IPS DF 19.7 (cell line): ENCODE measurements around the gene ADA.

Source experiments
- DNase-seq: peaks from one replicate; pipeline ENCODE4 v3.0.0-alpha.2; 2013; ENCODE audit warnings: low read depth, low spot score

The ADA gene

GRCh38 chr20:44581515-44581914 lies 70.0 kb downstream of the ADA start:
- no peak for DNase-seq

GRCh38 chr20:44580581-44581268 lies 70.8 kb downstream of the ADA start:
- no peak for DNase-seq

GRCh38 chr20:44579313-44580081 lies 72.0 kb downstream of the ADA start:
- no peak for DNase-seq

GRCh38 chr20:44576297-44576696 lies 75.2 kb downstream of the ADA start:
- DNase-seq = no peak

- no peak for DNase-seq
These were observed 77.1 kb downstream of the ADA start for GRCh38 chr20:44574372-44574771.

- DNase-seq = no peak
These were observed 78.0 kb downstream of the ADA start for GRCh38 chr20:44573501-44573869.

GRCh38 chr20:44572551-44573500 lies 78.7 kb downstream of the ADA start:
- DNase-seq = no peak

DNA sequence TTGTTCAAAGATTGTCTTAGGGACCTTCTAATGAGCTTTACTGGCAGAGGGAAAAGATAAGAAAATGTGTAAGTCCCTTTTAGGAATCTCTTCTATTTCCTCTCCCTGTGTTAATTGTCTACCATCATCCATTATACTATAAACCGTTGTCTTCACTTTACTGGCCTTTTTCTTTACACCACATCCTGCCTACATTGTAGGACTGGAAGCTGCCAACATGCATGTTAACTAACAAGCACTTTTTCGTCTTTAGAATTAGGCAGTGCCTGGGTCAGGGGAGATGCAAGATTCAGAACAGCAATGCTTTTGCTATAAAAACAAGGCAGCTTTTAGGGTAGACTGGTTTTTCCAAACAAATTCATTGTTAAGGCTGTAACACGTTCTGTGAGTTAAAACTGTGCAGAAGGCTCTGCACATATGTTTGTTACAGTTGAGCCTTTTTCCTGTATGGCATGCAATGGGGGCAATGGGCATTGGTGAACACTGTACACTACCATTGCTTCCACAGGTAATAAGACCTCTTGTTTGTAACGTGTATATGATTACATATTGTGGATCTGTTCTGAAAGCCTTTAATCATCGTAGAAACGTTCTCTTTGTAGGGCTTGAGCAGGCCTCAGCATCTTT lies 80.0 kb downstream of the ADA start:
- DNase-seq = no peak

GRCh38 chr20:44570367-44570766 lies 81.1 kb downstream of the ADA start:
- DNase-seq = no peak
